ENCODE results near the gene INO80E.
"Not testable (repeated sequence)": the region's sequence is repeated elsewhere in the genome, so short reads cannot be mapped to it uniquely, and the experiment has no call there.

The INO80E gene

GRCh38 chr16:29995911-29996765, at the start of gene INO80E:
INO80E (plus strand) TSS chr16:29996241; CDS start chr16:29996311, 70 bp downstream.
- peak; percentile 97 for DNase-seq

GRCh38 chr16:29947897-29948296, 48.1 kb upstream of the INO80E start:
- DNase-seq, result no peak

GRCh38 chr16:29950806-29951461, 45.1 kb upstream of the INO80E start:
- DNase-seq, result no peak

- no peak for DNase-seq
Measured at GRCh38 chr16:29951625-29952365, 44.2 kb upstream of the INO80E start.

DNA sequence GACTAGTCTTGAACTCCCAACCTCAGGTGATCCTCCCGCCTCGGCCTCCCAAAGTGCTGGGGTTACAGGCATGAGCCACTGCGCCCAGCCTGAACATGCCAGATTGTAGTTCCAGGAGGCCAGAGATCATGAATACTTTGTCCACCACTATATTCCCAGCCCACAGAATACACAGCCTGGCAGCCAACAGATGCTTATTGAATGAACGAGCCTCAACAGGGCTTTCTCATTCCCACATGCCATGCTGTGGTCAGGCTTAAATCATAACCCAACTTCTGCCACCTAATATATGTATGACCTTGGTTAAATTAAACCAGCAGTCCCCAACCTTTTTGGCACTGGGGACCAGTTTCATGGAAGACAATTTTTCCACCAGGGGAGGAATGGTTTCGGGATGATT, 37.3 kb upstream of the INO80E start:
- DNase-seq, result no peak

DNA sequence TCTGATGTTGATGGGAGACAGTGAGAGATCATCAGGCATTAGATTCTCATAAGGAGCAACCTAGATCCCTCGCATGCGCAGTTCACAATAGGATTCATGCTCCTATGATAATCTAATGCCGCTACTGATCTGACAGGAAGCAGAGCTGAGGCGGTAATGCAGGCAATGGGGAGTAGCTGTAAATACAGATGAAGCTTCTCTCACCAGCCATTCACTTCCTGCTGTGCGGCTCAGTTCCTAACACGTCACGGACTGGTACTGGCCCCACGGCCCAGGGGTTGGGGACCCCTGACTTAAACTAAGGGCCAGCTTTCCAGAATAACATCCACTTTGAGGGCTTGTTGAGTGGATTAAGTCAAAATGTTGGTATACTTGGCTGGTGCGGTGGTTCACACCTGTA, 36.7 kb upstream of the INO80E start:
- no peak for DNase-seq

DNA sequence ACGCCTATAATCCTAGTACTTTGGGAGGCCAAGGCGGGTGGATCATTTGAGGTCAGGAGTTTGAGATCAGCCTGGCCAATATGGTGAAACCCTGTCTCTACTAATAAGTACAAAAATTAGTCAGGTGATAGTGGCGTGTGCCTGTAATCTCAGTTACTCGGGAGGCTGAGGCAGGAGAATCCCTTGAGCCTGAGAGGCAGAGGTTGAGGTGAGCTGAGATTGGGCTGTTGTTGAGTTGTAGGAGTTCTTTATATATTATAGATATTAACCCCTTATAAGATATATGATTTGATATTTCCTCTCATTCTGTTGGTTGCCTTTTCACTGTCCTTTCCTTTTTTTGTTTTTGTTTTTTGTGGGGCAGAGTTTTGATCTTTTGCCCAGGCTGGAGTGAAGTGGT, 36.2 kb upstream of the INO80E start:
- not testable (repeated sequence) for DNase-seq

- no peak for DNase-seq
Measured at GRCh38 chr16:29961127-29961478, 34.9 kb upstream of the INO80E start.

DNA sequence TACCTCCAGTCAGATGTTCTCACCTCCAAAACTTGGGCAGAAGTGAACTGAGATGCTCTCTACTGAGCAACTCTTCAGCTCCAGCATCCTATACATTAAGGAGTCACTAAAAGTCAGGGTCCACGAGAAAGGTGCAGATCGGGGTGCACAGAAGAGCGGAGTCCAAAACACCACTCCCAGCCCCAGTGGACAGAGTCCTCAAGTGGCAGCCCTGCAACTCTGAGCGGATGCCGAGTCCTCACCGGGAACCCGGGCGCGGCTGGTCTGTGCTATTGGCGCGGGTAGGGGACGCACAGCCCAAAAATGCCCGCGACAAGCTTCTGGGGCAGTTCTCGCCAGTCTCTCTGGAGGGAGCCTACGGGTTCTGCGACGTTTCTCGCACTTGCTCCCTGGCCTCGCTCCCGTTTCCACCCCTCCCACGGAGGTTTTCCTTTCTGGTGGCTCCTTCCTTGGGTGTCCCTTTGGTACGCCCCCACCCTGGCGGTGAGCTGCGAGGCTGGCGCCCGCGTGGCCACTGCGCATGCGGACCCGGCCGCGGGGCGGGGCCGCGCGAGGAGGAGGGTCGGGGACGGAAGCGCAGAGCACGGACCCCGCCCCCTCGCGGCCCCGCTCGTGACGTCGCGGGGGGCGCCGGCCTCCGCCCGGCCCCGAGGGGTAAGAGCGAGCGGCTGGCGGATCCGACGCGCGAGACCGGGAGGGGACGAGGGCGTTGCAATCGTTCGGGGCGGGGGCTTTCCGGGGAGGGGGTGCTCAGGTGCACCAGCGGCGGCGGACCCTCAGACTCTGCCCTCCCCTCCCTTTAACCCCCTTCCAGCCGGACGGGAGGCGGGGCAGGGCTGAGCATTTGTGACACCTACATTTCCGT, 34.3 kb upstream of the INO80E start, which contains the start of gene TMEM219:
TSS of gene TMEM219 (plus strand) at position 601 of the 865 bp plus-strand sequence. CDS start 1,065 bp downstream, outside the sequence.
- peak; percentile 92 for DNase-seq

- DNase-seq, result no peak
Measured at GRCh38 chr16:29962344-29962994, 33.6 kb upstream of the INO80E start.

DNA sequence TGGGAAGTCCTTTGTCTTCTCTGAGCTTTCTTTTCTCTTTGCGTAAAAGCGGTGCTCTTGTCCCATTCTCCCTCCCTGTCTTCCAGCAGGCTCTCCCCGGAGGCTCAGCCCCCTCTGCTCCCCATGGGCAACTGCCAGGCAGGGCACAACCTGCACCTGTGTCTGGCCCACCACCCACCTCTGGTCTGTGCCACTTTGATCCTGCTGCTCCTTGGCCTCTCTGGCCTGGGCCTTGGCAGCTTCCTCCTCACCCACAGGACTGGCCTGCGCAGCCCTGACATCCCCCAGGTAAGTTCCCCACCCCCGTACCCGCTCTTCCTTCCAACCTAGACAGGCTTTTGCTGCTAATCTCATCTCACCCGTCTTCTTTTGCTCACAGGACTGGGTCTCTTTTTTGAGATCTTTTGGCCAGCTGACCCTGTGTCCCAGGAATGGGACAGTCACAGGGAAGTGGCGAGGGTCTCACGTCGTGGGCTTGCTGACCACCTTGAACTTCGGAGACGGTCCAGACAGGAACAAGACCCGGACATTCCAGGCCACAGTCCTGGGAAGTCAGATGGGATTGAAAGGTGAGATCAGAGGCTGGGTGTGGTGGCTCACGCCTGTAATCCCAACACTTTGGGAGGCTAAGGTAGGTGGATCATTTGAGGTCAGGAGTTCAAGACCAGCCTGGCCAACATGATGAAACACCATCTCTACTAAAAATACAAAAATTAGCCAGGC, 32.9 kb upstream of the INO80E start:
- DNase-seq, result no peak

DNA sequence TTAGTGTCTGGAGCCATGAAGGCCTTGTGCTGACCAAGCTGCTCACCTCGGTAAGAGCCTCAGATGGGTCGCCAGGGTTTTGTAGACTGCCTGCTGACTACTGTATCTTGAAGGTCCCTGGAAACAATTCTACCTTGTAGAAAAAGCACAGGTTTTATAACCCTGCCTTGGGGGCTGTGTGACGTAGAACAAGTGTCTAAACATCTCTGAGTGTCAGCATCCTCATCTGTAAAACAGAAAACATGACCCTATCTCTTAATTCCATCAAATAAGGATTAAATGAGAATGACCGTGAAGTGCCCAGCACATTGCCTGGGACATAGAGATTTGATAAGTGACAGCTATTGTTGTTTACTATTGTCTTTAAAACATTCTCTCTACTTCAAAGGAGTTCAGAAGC, 27.8 kb upstream of the INO80E start:
- DNase-seq, result no peak

DNA sequence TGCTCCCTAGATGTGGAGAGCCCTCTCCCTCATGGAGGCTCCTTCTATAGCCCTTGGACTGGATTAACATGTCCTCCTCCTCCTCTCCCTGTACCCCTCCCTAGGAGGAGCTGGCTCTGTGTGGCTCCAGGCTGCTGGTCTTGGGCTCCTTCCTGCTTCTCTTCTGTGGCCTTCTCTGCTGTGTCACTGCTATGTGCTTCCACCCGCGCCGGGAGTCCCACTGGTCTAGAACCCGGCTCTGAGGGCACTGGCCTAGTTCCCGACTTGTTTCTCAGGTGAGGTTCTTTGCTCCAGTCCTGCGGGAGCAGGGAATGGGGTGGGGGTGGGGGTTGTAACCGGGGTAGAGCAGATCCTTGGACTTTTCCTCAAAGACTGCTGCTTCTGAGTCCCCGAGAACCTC, 24.7 kb upstream of the INO80E start:
- no peak for DNase-seq

- no peak for DNase-seq
Measured at GRCh38 chr16:29972500-29972899, 23.5 kb upstream of the INO80E start.

DNA sequence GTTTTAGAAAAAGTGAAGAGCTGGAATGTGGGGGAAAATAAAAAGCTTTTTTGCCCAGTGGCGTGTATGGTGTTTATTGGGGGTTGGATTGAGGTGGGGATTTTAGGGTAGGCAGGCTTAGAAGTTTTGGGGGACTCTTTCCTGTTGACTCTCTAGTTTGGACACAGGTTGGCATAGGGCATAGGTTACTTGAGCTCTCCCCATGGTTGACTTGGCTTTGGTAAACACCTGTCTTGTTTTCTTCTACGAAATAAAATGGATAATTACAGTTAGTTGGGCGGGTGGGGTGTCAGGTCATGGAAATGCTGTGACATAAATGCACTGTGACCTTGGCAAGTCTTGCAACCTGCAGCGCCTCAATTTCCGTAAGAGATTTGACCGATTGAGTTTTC, 23.1 kb upstream of the INO80E start:
- no peak for DNase-seq

- peak; percentile 98 for DNase-seq
Measured at GRCh38 chr16:29973384-29974246, 22.4 kb upstream of the INO80E start, which contains the start of gene TAOK2. TAOK2 (plus strand) TSS chr16:29973868; CDS start chr16:29977773, 3,905 bp downstream.

DNA sequence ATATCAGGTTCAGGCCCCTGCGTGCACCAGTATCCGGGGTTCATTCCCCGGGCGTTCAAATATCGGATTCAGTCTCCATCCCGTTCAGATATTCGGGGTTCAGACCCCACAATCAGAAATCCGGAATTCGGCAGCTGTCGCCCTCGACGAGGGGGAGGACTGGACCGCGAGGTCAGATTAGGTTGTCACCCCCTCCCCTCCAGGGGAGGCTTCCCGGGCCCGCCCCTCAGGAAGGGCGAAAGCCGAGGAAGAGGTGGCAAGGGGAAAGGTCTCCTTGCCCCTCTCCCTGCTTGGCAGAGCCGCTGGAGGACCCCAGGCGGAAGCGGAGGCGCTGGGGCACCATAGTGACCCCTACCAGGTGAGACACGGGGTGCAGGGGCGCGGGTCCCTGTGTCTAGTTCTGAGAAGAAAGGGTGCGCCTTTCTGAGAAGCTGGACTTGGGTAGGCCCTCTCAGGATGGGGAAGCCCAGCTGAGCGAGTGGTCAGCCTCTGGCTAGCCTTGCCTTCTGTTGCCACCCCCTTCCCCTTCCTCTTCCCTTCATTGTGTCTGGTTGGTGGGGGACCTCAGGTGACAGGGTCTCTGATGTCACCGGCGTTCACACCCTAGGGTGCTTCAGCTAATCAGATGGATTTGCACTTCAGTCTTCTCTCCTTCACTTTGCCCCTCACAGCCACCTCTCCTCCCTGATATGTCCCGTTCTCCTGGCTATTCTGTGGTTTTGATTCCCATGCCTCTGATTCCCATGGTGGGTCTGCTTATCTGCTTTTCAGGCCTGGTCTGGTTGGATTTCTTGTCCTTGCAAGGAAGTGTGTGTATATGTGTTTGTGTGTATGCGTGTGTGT, 21.5 kb upstream of the INO80E start:
- DNase-seq, result no peak

DNA sequence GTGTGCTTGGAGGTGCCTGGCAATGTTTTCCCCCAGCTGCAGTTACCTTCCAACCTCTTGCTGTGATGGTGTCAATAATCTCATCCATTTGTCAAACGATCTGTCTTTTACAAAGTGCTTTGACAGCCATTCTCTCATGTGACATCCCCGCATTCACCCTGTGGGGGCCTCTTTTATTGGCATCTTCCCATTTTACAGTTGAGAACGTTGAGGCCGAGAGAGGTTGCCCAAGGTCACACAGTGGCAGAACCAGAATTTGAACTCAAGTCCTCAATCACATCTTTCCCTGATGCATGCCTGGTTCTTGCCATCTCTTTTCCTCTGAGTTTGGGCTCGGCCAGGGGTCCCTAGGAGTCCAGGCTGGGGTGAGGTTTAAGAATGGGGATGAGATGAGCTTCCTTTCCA, 20.9 kb upstream of the INO80E start:
- no peak for DNase-seq

- no peak for DNase-seq
Measured at GRCh38 chr16:29975811-29976511, 20.1 kb upstream of the INO80E start.
